Airway epithelial cell (primary cell): Measurements from ENCODE around the gene SST. TPM values are rescaled to one million over a fixed set of nuclear protein-coding genes. Genes with fewer than 3 reads are reported as not detected.

ENCODE experiments used
- total RNA-seq: library from RNA; depleted of rRNA; stranded (reverse); fragments of >200 nt; gene quantifications from 2 replicates; pipeline ENCODE4 v1.2.3, GENCODE V29; 2015

SST gene
- total RNA-seq: not detected in 2 replicates

DNA sequence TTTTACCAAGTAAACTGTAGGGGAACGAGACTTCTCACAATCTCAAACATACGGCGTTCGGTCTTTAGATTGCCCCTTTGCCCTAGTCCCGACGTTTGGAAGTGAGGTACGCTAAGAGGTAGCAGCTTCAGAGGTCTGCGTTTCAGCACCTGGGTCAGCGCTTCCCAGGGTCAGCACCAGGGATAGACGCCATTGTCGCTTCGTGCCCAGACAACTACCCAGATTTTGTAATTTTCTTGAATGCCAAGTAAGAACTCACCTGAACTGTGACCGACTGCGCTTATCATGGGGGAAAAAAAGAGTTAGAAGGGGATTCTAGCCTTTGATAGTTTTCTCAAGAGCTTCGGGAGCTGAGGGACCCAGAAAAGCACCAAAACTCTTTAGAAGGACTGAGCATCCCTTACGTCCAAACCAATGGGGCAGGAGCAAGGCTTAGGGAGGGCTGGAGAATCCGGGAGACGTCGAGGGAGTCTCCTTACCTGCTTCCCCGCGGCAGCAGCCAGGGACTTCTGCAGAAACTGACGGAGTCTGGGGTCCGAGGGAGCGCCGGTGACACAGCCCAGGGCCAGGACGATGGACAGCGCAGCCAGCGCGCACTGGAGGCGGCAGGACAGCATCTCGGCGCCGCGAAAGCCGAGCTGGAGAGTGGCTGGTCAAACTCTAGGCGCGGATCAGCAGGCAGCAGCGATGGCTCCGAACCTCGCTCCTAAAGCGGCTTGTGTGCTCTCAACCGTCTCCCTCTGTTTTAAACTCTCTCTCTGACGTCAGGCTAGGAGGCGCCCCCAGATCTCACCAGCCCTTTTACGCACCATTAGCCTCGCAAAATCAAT, at the start of gene SST:
TSS of gene SST (minus strand) at position 720 of the 830 bp plus-strand sequence. CDS start at position 617, 103 bp downstream.

GRCh38 chr3:187702507-187703033, 32.4 kb upstream of the SST start, which contains the start of gene RTP2:
RTP2 (minus strand) TSS chr3:187702557; CDS start chr3:187702128, 429 bp downstream.

Other genes with a start within 250 kb of the SST start
- not detected in 2 replicates for gene RTP2, start 32.2 kb upstream of the SST start, total RNA-seq
- gene BCL6, start 75.1 kb upstream of the SST start, total RNA-seq: 7.1 and 13.8 TPM in 2 replicates